Measurements from ENCODE around the gene USH2A. TPM values are rescaled to one million over a fixed set of nuclear protein-coding genes. Genes with fewer than 3 reads are reported as not detected.

Gene USH2A
- total RNA-seq, 1 experiment from 2014 or later: not detected

GRCh38 chr1:215651867-215652266 lies 771.4 kb downstream of the USH2A start:
- no peaks in the 10 kb centered on the region for H3K79me2 ChIP-seq (ENCODE audit: insufficient read depth, low read length)
- ChIA-PET RAD21 (ENCODE audit: low non-redundant PET in 1 of 2, low total read pairs in 2 of 2, uncharacterized antibody in 2 of 2, unreplicated experiment in 2 of 2) (no interaction called here), POLR2A (no interaction called here), CTCF (no interaction called here)
- H4K20me1 ChIP-seq (ENCODE audit: insufficient read depth): no peaks in the 10 kb centered on the region
- no peaks in the 10 kb centered on the region for H3K9me2 ChIP-seq (ENCODE audit: insufficient read depth)
- no peaks in the 10 kb centered on the region for H3K36me3 ChIP-seq (ENCODE audit: control insufficient read depth in 1 of 2, insufficient read depth in 2 of 2, low read length in 2 of 2)
- H3K4me3 ChIP-seq (replicated peaks in 1 of 2; ENCODE audit: low read depth in 1 of 2, low read length in 2 of 2): no peak overlapping the region
- no TSS peak for BruUV-seq (replicated peaks)
- DNase-seq (ENCODE audit: low read depth, low spot score) (no peak), ATAC-seq (no peak)
- H3K27ac ChIP-seq (ENCODE audit: low read depth, low read length): no peak overlapping the region
- no peak overlapping the region for H3K4me2 ChIP-seq (ENCODE audit: low read length)
- no peak overlapping the region for H2AFZ ChIP-seq (ENCODE audit: low read depth, low read length, poor library complexity, severe bottlenecking)
- H3K9me3 ChIP-seq (ENCODE audit: control insufficient read depth in 1 of 2, insufficient read depth in 1 of 2, low read depth in 1 of 2, low read length in 2 of 2): no peaks in the 10 kb centered on the region
- TF ChIP-seq EZH2 (IDR thresholded peaks at IDR 0.05) (no peak), SRF (IDR thresholded peaks at IDR 0.05; ENCODE audit: low read depth) (no peak), POLR2A (IDR thresholded peaks at IDR 0.05; ENCODE audit: borderline replicate concordance, extremely low read depth, insufficient read depth, insufficient read length) (no peak), ZNF274 (IDR thresholded peaks at IDR 0.05; ENCODE audit: low read depth, low read length) (no peak), REST (IDR thresholded peaks at IDR 0.05; ENCODE audit: low read depth) (no peak), JUND (IDR thresholded peaks at IDR 0.05) (no peak), POLR2AphosphoS5 (IDR thresholded peaks at IDR 0.05; ENCODE audit: low read depth, low read length) (no peak), ATF3 (IDR thresholded peaks at IDR 0.05) (no peak), SIN3A (IDR thresholded peaks at IDR 0.05; ENCODE audit: low read depth) (no peak), CEBPB (IDR thresholded peaks at IDR 0.05; ENCODE audit: low read depth) (no peak), CBX3 (IDR thresholded peaks at IDR 0.05; ENCODE audit: low read depth) (no peak), EGR1 (IDR thresholded peaks at IDR 0.05; ENCODE audit: low read depth) (no peak), SP1 (IDR thresholded peaks at IDR 0.05; ENCODE audit: low read depth) (no peak), FOSL1 (IDR thresholded peaks at IDR 0.05; ENCODE audit: low read depth) (no peak)
- TF ChIP-seq, protein P1, sequence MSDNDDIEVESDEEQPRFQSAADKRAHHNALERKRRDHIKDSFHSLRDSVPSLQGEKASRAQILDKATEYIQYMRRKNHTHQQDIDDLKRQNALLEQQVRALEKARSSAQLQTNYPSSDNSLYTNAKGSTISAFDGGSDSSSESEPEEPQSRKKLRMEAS (IDR thresholded peaks at IDR 0.05): no peak
- H3K9ac ChIP-seq (ENCODE audit: low read length): no peak overlapping the region
- H3K4me1 ChIP-seq (ENCODE audit: control insufficient read depth in 1 of 2, insufficient read depth in 2 of 2, low read length in 2 of 2): no peaks in the 10 kb centered on the region
- H3K27me3 ChIP-seq (ENCODE audit: insufficient read depth, low read length): no peaks in the 10 kb centered on the region
- intact Hi-C loops (cut with micrococcal nuclease): no loop called here

All from HCT116 (cell line).